Calu3 (cell line): ENCODE results near the gene ITPR1. TPM values are rescaled to one million over a fixed set of nuclear protein-coding genes. Genes with fewer than 3 reads are reported as not detected.

ENCODE experiments used
- BruUV-seq: library from RNA; stranded (reverse); fragments of 400-500 nt; replicated peaks from 2 replicates; lab custom pipeline; 2021; lab: Mats Ljungman, UMichigan
- CTCF ChIA-PET: fragments of 300-600 bp; sonication (Branson Sonifier 250); formaldehyde crosslinking; loops from one replicate; lab custom pipeline; 2022; ENCODE audit warnings: antibody characterized with exemption; lab: Charles Lee
- DNase-seq: peaks from one replicate; pipeline ENCODE4 v3.0.0; 2022
- H3K27ac Mint-ChIP-seq: one replicate; pipeline ENCODE4 v1.8.0; 2022; ENCODE audit warnings: mixed read lengths; ENCODE audit not compliant: unreplicated experiment
- H3K27me3 Mint-ChIP-seq: one replicate; pipeline ENCODE4 v1.8.0; 2022; ENCODE audit warnings: mixed read lengths; ENCODE audit not compliant: unreplicated experiment
- H3K36me3 Mint-ChIP-seq: one replicate; pipeline ENCODE4 v1.8.0; 2022; ENCODE audit warnings: mild to moderate bottlenecking, moderate library complexity, mixed read lengths; ENCODE audit not compliant: insufficient read depth, unreplicated experiment
- H3K4me1 Mint-ChIP-seq: one replicate; pipeline ENCODE4 v1.8.0; 2022; ENCODE audit warnings: mild to moderate bottlenecking, low read depth, mixed read lengths; ENCODE audit not compliant: unreplicated experiment
- H3K4me3 Mint-ChIP-seq: one replicate; pipeline ENCODE4 v1.8.0; 2022; ENCODE audit warnings: mild to moderate bottlenecking, low read depth, moderate library complexity, mixed read lengths; ENCODE audit not compliant: unreplicated experiment
- H3K9me3 Mint-ChIP-seq: one replicate; pipeline ENCODE4 v1.8.0; 2022; ENCODE audit warnings: low read depth, mixed read lengths; ENCODE audit not compliant: unreplicated experiment
- intact Hi-C: fragments of 100-400 bp; cut with micrococcal nuclease; formaldehyde crosslinking; loops from one replicate; pipeline ENCODE4 v1.10.0; 2022; ENCODE audit not compliant: unreplicated experiment
- total RNA-seq: library from RNA; stranded (reverse); gene quantifications from 2 replicates; pipeline ENCODE4 v1.2.3, GENCODE V29; 2022
- TF ChIP-seq, protein P1 (sequence below): fragments of 200-600 bp; IDR thresholded peaks from one replicate; pipeline ENCODE4 v1.8.0; 2022; ENCODE audit warnings: antibody characterized with exemption; ENCODE audit not compliant: unreplicated experiment

ITPR1 gene
- total RNA-seq, 1 experiment from 2014 or later: 4.2 TPM

DNA sequence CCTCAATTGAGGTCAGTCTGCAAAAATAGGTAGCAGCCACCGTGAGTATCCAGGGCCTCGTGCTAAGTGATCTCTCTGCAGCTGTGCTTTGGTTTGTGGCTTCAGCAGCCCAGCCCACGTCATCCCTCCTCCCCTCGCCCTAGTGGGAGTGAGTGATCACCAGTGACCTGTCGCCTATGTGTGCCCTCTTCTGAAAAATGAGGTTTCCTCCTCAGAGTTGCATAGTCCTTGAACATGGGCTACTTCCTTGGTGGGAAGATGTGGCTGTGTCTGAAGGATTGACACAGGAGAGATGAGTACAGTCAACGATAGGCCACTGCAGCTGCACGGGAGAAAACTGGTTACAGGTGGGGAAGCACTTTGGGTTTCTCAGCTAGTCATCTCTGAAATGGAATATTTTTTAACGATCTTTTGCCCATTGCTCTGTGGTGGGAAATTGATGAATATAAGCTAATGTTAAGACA is 341.3 kb downstream of the ITPR1 start:
- no peak overlapping the region for H3K4me3 Mint-ChIP-seq
- H3K27me3 Mint-ChIP-seq: no peaks in the 10 kb centered on the region
- H3K9me3 Mint-ChIP-seq: no peaks in the 10 kb centered on the region
- intact Hi-C loops: no loop called here
- H3K27ac Mint-ChIP-seq: no peak overlapping the region
- TF ChIP-seq, protein P1, sequence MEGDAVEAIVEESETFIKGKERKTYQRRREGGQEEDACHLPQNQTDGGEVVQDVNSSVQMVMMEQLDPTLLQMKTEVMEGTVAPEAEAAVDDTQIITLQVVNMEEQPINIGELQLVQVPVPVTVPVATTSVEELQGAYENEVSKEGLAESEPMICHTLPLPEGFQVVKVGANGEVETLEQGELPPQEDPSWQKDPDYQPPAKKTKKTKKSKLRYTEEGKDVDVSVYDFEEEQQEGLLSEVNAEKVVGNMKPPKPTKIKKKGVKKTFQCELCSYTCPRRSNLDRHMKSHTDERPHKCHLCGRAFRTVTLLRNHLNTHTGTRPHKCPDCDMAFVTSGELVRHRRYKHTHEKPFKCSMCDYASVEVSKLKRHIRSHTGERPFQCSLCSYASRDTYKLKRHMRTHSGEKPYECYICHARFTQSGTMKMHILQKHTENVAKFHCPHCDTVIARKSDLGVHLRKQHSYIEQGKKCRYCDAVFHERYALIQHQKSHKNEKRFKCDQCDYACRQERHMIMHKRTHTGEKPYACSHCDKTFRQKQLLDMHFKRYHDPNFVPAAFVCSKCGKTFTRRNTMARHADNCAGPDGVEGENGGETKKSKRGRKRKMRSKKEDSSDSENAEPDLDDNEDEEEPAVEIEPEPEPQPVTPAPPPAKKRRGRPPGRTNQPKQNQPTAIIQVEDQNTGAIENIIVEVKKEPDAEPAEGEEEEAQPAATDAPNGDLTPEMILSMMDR: no peak
- H3K4me1 Mint-ChIP-seq: peaks cover 21% of the 10 kb centered on the region
- DNase-seq: no peak
- CTCF ChIA-PET: no interaction called here
- BruUV-seq: no TSS peak
- peaks cover 7% of the 10 kb centered on the region for H3K36me3 Mint-ChIP-seq

DNA sequence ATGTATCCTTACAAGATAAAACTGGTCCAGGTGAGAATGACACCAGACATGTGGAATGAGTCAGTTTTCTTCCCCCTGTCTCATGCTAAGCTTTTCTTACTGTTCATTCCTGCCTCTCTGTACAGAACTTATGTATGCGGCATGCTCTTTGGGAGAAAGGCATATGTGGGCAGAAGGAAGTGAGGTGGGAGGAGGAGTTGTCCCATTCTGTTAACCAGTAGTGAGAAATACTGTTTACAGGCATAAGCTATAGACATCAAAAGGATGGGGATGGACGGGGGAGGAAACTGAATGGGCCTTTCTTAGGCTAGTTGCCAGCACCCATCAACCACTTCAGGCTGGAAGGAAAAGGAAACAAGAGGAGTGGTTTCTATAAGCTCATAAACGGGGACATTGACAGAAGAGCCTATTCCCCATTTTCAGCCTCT is 342.5 kb downstream of the ITPR1 start:
- H3K4me1 Mint-ChIP-seq: peaks cover 18% of the 10 kb centered on the region
- DNase-seq: no peak

DNA sequence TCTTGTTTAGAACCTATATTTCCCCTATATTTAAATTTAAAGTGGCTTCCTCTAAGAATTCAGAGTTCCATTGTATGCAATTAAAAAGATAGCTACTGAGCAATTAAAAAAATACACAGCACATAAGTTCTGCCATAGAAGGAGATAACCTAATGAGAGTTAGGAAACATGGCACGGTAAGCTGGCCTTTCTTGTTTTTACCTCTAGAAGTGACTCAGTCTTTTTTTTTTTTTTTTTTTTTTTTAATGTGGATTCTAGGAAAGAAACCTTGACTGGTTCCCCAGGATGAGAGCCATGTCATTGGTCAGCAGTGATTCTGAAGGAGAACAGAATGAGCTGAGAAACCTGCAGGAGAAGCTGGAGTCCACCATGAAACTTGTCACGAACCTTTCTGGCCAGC is 343.4 kb downstream of the ITPR1 start:
- CTCF ChIA-PET: interaction anchor here (0.5 to 0.7 kb wide), 2 partner anchors 143 to 184 kb away, joined by 4 to 5 read pairs; partner anchors contain the start of gene BHLHE40
- H3K27ac Mint-ChIP-seq: no peak overlapping the region
- H3K9me3 Mint-ChIP-seq: no peaks in the 10 kb centered on the region
- H3K4me3 Mint-ChIP-seq: no peak overlapping the region
- no peaks in the 10 kb centered on the region for H3K36me3 Mint-ChIP-seq
- DNase-seq: no peak
- TF ChIP-seq, protein P1: no peak
- intact Hi-C loops: no loop called here
- no peaks in the 10 kb centered on the region for H3K27me3 Mint-ChIP-seq
- H3K4me1 Mint-ChIP-seq: peaks cover 17% of the 10 kb centered on the region
- BruUV-seq: no TSS peak

More for the DNA sequence above, 342.5 kb downstream of the ITPR1 start:
- Mint-ChIP-seq H3K36me3 (peaks cover 7% of the 10 kb centered on the region), H3K4me3 (no peak overlapping the region), H3K27me3 (no peaks in the 10 kb centered on the region), H3K27ac (no peak overlapping the region), H3K9me3 (no peaks in the 10 kb centered on the region)
- BruUV-seq: no TSS peak
- CTCF ChIA-PET: no interaction called here
- intact Hi-C loops: no loop called here
- TF ChIP-seq, protein P1: no peak

DNA sequence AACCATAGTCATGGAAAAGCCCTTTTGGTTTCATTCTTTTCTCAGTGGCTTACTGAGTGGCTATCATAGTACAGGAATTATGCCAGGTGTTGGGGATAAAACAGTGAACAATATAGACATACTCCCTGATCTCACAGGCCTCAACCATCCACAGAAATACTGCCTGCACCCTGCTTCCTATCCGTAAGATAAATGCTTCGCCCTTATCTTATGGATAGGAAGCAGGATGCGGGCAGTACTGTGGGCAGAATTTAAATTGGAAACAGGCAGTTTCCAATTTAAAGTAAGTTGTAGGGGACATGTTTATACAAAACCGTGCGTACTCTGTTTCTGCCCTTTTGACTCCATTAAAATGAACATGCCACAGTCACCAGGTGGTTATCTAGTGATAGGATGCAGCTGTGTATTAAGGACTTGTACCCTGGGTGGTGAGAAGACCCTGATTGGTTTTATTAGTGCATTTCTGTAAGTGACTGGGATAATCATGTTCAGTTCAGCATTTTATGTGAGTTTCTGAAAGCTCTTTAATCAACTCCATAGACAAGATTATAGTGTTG is 344.3 kb downstream of the ITPR1 start:
- no TSS peak for BruUV-seq
- no peaks in the 10 kb centered on the region for H3K27me3 Mint-ChIP-seq

More for the DNA sequence above, 344.3 kb downstream of the ITPR1 start:
- no peak for DNase-seq
- CTCF ChIA-PET: no interaction called here
- intact Hi-C loops: no loop called here
- H3K4me3 Mint-ChIP-seq: no peak overlapping the region
- no peaks in the 10 kb centered on the region for H3K36me3 Mint-ChIP-seq
- TF ChIP-seq, protein P1: no peak
- H3K4me1 Mint-ChIP-seq: peaks cover 15% of the 10 kb centered on the region
- no peak overlapping the region for H3K27ac Mint-ChIP-seq
- H3K9me3 Mint-ChIP-seq: no peaks in the 10 kb centered on the region
